Left lung (tissue), 10 donors: ENCODE measurements around the gene SRCIN1. TPM values are rescaled to one million over a fixed set of nuclear protein-coding genes. Genes with fewer than 3 reads are reported as not detected.

ENCODE experiments used
- ATAC-seq: fragments of 200-7000 bp; cut with Tn5 transposase; one replicate; pipeline ENCODE4 v1.9.1; 2020; ENCODE audit warnings: moderate library complexity
- DNase-seq, 4 donors: peaks; one replicate each; pipeline ENCODE4 v3.0.0-alpha.2; 2013 to 2020
- H3K27ac ChIP-seq, 2 donors: fragments of 200-600 bp; sonication (generic) in 1 of 2; one replicate each; pipeline versions ENCODE4 v1.5.0 to v1.8.0; 2020 to 2021
- H3K27me3 ChIP-seq, 2 donors: fragments of 200-600 bp; sonication (generic) in 1 of 2; one replicate each; pipeline versions ENCODE4 v1.5.0 to v1.8.0; 2020 to 2021
- H3K36me3 ChIP-seq, 2 donors: fragments of 200-600 bp; sonication (generic) in 1 of 2; one replicate each; pipeline versions ENCODE4 v1.5.0 to v1.8.0; 2020 to 2021
- H3K4me1 ChIP-seq, 2 donors: fragments of 200-600 bp; one replicate each; pipeline ENCODE4 v1.8.0; 2021
- H3K4me3 ChIP-seq, 2 donors: fragments of 200-600 bp; sonication (generic) in 1 of 2; one replicate each; pipeline versions ENCODE4 v1.5.0 to v1.8.0; 2020 to 2021; ENCODE audit warnings: mild to moderate bottlenecking in 1 of 2
- H3K9me3 ChIP-seq, 2 donors: fragments of 200-600 bp; sonication (generic) in 1 of 2; one replicate each; pipeline versions ENCODE4 v1.5.0 to v1.8.0; 2020 to 2021
- intact Hi-C, 2 donors: fragments of 100-400 bp; cut with DNase I; formaldehyde crosslinking; loops; one replicate each; pipeline versions ENCODE4 v1.11.2 to v1.14.2; 2022
- polyA plus RNA-seq, 6 donors: library from polyadenylated mRNA; unstranded; fragments of 120-200 nt; gene quantifications; one replicate each; pipeline ENCODE4 v1.2.1, GENCODE V29; 2013; ENCODE audit not compliant: insufficient read length in 6 of 6
- total RNA-seq, 2 donors: library from RNA; stranded (reverse); fragmentation: NEBNext Ultra II Directional; extraction: Animal tissue kit (Norgen Biotek cat#: 25700); gene quantifications; one replicate each; pipeline ENCODE4 v1.2.1, GENCODE V29; 2021
- TF ChIP-seq, protein P1 (sequence below), 2 donors: fragments of 200-600 bp; sonication (generic) in 1 of 2; IDR thresholded peaks; one replicate each; pipeline versions ENCODE4 v1.5.0 to v1.8.0; 2021; ENCODE audit warnings: antibody characterized with exemption in 2 of 2
- donor health status: DM: no; HTN: yes; CAD: no.
- donor health status: DM: no; HTN: no; CAD: no.

The SRCIN1 gene
- total and polyA plus RNA-seq, 8 donors: 2.7 to 10.6 (median 7.4) TPM

DNA sequence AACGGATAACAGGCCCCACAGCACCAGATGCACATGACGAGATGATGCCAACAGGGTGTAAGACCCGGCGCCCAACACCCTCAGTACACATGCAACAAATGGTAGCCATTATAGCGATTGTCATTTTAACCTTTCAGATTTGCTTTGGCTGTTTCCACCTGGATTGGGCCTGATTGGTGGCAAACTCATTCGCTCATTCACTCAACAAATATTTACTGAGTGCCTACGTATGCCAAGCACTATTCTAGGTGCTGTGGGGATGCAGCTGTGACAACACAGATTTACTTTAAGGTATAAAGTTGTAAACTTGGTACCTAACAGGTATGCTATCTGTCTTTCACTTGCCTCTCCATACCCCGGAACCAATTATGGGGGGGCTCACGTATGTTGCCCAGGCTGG, 66.8 kb downstream of the SRCIN1 start:
- TF ChIP-seq, protein P1, sequence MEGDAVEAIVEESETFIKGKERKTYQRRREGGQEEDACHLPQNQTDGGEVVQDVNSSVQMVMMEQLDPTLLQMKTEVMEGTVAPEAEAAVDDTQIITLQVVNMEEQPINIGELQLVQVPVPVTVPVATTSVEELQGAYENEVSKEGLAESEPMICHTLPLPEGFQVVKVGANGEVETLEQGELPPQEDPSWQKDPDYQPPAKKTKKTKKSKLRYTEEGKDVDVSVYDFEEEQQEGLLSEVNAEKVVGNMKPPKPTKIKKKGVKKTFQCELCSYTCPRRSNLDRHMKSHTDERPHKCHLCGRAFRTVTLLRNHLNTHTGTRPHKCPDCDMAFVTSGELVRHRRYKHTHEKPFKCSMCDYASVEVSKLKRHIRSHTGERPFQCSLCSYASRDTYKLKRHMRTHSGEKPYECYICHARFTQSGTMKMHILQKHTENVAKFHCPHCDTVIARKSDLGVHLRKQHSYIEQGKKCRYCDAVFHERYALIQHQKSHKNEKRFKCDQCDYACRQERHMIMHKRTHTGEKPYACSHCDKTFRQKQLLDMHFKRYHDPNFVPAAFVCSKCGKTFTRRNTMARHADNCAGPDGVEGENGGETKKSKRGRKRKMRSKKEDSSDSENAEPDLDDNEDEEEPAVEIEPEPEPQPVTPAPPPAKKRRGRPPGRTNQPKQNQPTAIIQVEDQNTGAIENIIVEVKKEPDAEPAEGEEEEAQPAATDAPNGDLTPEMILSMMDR (IDR thresholded peaks at IDR 0.05): no peak
- peaks cover 0 to 73% of the 10 kb centered on the region in 2 donors for H3K27me3 ChIP-seq
- DNase-seq: no peak
- H3K4me3 ChIP-seq: no peak overlapping the region
- no peaks in the 10 kb centered on the region for H3K9me3 ChIP-seq
- no peak for ATAC-seq
- H3K36me3 ChIP-seq: no peaks in the 10 kb centered on the region
- intact Hi-C loops: no loop called here
- no peaks in the 10 kb centered on the region for H3K4me1 ChIP-seq
- no peak overlapping the region for H3K27ac ChIP-seq

DNA sequence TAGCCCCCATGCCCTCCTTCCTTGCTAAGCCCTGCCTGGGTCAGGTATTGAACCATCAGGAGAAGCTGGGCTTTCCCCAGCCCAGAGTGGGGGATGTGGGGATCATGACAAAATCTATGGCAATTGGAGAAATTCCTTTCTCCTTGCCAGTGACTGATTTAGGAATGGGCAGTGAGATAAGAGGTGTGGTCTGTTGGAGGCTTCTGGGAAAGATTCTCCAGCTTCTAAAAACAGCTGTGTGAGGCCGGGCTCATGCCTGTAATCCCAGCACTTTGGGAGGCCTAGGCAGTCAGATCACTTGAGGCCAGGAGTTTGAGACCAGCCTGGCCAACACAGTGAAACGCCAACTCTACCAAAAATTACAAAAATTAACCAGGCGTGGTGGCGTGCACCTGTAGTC, 69.1 kb downstream of the SRCIN1 start:
- Histone ChIP-seq H3K9me3 (no peaks in the 10 kb centered on the region), H3K27ac (no peak overlapping the region), H3K36me3 (no peaks in the 10 kb centered on the region), H3K27me3 (peaks cover 0 to 78% of the 10 kb centered on the region in 2 donors), H3K4me1 (no peaks in the 10 kb centered on the region), H3K4me3 (no peak overlapping the region)
- TF ChIP-seq, protein P1 (IDR thresholded peaks at IDR 0.05): no peak
- intact Hi-C loops: no loop called here
- DNase-seq (no peak), ATAC-seq (no peak)

DNA sequence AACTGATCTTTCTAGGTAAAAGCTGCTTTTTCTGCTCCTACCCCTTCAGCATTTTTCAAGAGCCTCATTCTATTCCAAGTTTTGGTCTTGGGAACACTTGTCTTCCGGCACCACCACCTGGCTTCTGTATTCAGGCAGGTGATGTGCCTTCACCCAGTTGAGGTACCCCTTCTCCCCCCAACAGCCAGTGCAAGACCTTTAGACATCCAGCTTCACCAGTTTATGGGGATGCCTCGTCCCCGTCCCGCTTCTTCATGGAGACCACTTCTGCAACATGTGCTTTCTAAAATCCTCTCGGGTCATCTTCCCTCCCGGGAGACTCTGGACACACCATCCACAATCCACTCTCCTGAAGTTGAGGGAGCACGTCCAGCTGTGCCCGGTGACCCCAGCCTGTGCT, 69.9 kb downstream of the SRCIN1 start:
- no peaks in the 10 kb centered on the region for H3K4me1 ChIP-seq
- no peak for ATAC-seq
- no peak overlapping the region for H3K4me3 ChIP-seq
- no peak overlapping the region for H3K27ac ChIP-seq
- DNase-seq: peak in 1 of 4 donors; percentile 16
- no peaks in the 10 kb centered on the region for H3K36me3 ChIP-seq
- TF ChIP-seq, protein P1 (IDR thresholded peaks at IDR 0.05): no peak
- H3K9me3 ChIP-seq: no peaks in the 10 kb centered on the region
- peaks cover 0 to 77% of the 10 kb centered on the region in 2 donors for H3K27me3 ChIP-seq
- intact Hi-C loops: no loop called here

DNA sequence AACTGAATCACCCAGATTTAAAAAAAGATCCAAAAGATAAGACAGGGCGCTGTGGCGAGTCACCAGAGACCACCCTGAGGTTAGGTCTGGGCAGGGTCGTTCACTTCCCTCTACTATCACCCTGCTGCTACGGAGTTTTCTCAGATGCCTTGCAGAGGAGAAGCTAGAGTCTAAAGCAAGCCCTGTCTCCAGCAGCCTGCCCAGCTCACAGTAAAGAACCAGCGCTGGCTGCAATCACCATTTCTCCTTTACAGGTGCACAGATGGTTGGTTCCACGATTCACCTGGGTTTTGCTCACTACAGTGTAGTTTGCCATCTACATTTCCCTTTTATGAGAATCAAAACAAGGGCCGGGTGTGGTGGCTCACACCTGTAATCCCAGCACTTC, 71.3 kb downstream of the SRCIN1 start:
- TF ChIP-seq, protein P1 (IDR thresholded peaks at IDR 0.05): no peak
- H3K4me1 ChIP-seq: no peaks in the 10 kb centered on the region
- ATAC-seq (no peak), DNase-seq (no peak)
- H3K36me3 ChIP-seq: no peaks in the 10 kb centered on the region
- peaks cover 0 to 88% of the 10 kb centered on the region in 2 donors for H3K27me3 ChIP-seq
- intact Hi-C loops: no loop called here
- H3K9me3 ChIP-seq: no peaks in the 10 kb centered on the region
- no peak overlapping the region for H3K4me3 ChIP-seq
- no peak overlapping the region for H3K27ac ChIP-seq

DNA sequence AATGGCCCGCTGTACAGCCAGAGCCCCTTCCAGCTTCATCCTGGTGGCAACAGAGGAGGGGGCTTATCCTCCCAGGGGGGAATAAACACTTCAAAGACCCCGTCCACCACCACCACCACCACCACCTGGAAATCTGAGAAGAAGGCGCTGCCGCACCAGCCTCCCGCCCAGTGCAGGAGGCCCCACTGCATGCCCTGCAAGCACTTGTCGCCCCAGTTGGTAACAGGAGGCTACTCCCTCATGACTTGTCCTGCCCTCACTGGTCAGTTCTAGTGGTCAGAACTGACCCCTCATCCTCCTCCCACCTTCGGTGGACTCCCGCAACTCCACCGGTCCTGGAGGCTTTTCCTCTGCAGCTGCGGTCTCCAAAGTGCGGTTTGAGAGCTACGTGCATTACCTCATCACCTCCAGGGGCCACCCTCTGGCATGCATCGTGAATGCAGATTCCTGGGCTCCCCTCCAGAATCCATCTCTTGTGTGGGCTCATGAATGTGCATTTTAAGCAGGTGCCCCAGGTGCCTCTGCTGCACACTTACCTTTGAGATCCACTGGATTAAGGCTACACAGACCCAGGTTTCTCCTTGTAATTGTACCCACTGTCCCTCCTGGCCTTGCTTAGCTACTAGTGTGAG, 71.8 kb downstream of the SRCIN1 start:
- no peaks in the 10 kb centered on the region for H3K4me1 ChIP-seq
- ATAC-seq (no peak), DNase-seq (no peak)
- no peak overlapping the region for H3K4me3 ChIP-seq
- H3K27ac ChIP-seq: no peak overlapping the region
- H3K9me3 ChIP-seq: no peaks in the 10 kb centered on the region
- TF ChIP-seq, protein P1 (IDR thresholded peaks at IDR 0.05): no peak
- intact Hi-C loops: no loop called here
- H3K27me3 ChIP-seq: peaks cover 0 to 89% of the 10 kb centered on the region in 2 donors
- H3K36me3 ChIP-seq: no peaks in the 10 kb centered on the region
